HepG2 (cell line): ENCODE results near the gene CRYAB. TPM values are rescaled to one million over a fixed set of nuclear protein-coding genes. Genes with fewer than 3 reads are reported as not detected.

ENCODE experiments used
- ARNTL ChIP-seq: sonication (generic); formaldehyde crosslinking; IDR thresholded peaks from 2 replicates; pipeline ENCODE4 v1.4.0; 2020; ENCODE audit warnings: mild to moderate bottlenecking, missing genetic modification reagents
- HOXA5 ChIP-seq: sonication (generic); formaldehyde crosslinking; IDR thresholded peaks from 2 replicates; pipeline ENCODE4 v1.4.0; 2020; ENCODE audit warnings: missing genetic modification reagents
- HOXA9 ChIP-seq: sonication (generic); formaldehyde crosslinking; IDR thresholded peaks from 2 replicates; pipeline ENCODE4 v1.8.1; 2022; ENCODE audit warnings: missing genetic modification reagents, mild to moderate bottlenecking, moderate library complexity, borderline replicate concordance
- MLLT10 ChIP-seq: sonication (generic); formaldehyde crosslinking; IDR thresholded peaks from 2 replicates; pipeline ENCODE4 v1.4.0; 2020; ENCODE audit warnings: missing genetic modification reagents
- NCOA5 ChIP-seq: sonication (generic); formaldehyde crosslinking; IDR thresholded peaks from 2 replicates; pipeline ENCODE4 v1.4.0; 2020; ENCODE audit warnings: missing genetic modification reagents
- SIX4 ChIP-seq: sonication (generic); formaldehyde crosslinking; IDR thresholded peaks from 2 replicates; pipeline ENCODE4 v1.4.0; 2020; ENCODE audit warnings: missing genetic modification reagents
- YEATS4 ChIP-seq: sonication (generic); formaldehyde crosslinking; IDR thresholded peaks from 2 replicates; pipeline ENCODE4 v1.4.0; 2020; ENCODE audit warnings: missing genetic modification reagents, borderline replicate concordance
- ZNF260 ChIP-seq: sonication (generic); formaldehyde crosslinking; IDR thresholded peaks from 2 replicates; pipeline ENCODE4 v1.4.0; 2020; ENCODE audit warnings: missing genetic modification reagents, low read depth, mild to moderate bottlenecking, borderline replicate concordance
- ZNF33A ChIP-seq: sonication (generic); formaldehyde crosslinking; IDR thresholded peaks from 2 replicates; pipeline ENCODE4 v1.5.1; 2020; ENCODE audit warnings: missing genetic modification reagents, mild to moderate bottlenecking, moderate library complexity, borderline replicate concordance
- ZNF570 ChIP-seq: sonication (generic); formaldehyde crosslinking; IDR thresholded peaks from 2 replicates; pipeline ENCODE4 v1.4.0; 2020; ENCODE audit warnings: mild to moderate bottlenecking, missing genetic modification reagents, borderline replicate concordance
- ZNF619 ChIP-seq: sonication (generic); formaldehyde crosslinking; IDR thresholded peaks from 2 replicates; pipeline ENCODE4 v1.4.0; 2020; ENCODE audit warnings: mild to moderate bottlenecking, missing genetic modification reagents
- ZNF670 ChIP-seq: sonication (generic); formaldehyde crosslinking; IDR thresholded peaks from 2 replicates; pipeline ENCODE4 v1.8.0; 2022; ENCODE audit warnings: mild to moderate bottlenecking, missing genetic modification reagents, borderline replicate concordance
- polyA plus RNA-seq, 8 experiments: library from polyadenylated mRNA; depleted of rRNA in 3 of 8; stranded (reverse) in 7 of 8; unstranded in 1 of 8; fragments of >200 nt; fragmentation: Illumina TruSeq in 4 of 8; extraction: Trizol in 4 of 8; gene quantifications; 2 replicates each; pipeline versions ENCODE4 v1.2.1 to v1.2.3, GENCODE V29; 2011 to 2016; ENCODE audit warnings: low read depth in 4 of 8, missing spikeins in 1 of 8, mixed read lengths in 1 of 8; ENCODE audit not compliant: insufficient read depth in 1 of 8
- total RNA-seq, 5 experiments: library from RNA; depleted of rRNA; stranded (reverse); fragments of >200 nt; fragmentation: Illumina TruSeq; extraction: Trizol; gene quantifications; 2 replicates each; pipeline ENCODE4 v1.2.3, GENCODE V29; 2016; ENCODE audit warnings: low read depth in 1 of 5
- TF ChIP-seq, protein P1 (sequence below): sonication (generic); formaldehyde crosslinking; IDR thresholded peaks from 2 replicates; pipeline ENCODE4 v1.4.0; 2020; ENCODE audit warnings: missing genetic modification reagents, borderline replicate concordance
- TF ChIP-seq, protein P2 (sequence below), 2 experiments: fragments of 450-650 bp in 1 of 2; sonication (generic) in 1 of 2; formaldehyde crosslinking in 1 of 2; IDR thresholded peaks; 2 replicates each; pipeline versions ENCODE4 v1.6.1 to v1.8.0; 2016 to 2022; ENCODE audit warnings: antibody characterized with exemption in 1 of 2, mild to moderate bottlenecking in 1 of 2, missing genetic modification reagents in 1 of 2
- TF ChIP-seq, protein P3 (sequence below): sonication (generic); formaldehyde crosslinking; IDR thresholded peaks from 2 replicates; pipeline ENCODE4 v1.5.1; 2020; ENCODE audit warnings: missing genetic modification reagents, mild to moderate bottlenecking, borderline replicate concordance
- TF ChIP-seq, protein P4 (sequence below): sonication (generic); formaldehyde crosslinking; IDR thresholded peaks from 2 replicates; pipeline ENCODE4 v1.5.0; 2020; ENCODE audit warnings: missing genetic modification reagents

The CRYAB gene
- total and polyA plus RNA-seq, 2 of the 13 experiments (the other 11 are each of a cell fraction or from before 2014, with no cell fraction given), result 0.55 to 1.1 TPM

DNA sequence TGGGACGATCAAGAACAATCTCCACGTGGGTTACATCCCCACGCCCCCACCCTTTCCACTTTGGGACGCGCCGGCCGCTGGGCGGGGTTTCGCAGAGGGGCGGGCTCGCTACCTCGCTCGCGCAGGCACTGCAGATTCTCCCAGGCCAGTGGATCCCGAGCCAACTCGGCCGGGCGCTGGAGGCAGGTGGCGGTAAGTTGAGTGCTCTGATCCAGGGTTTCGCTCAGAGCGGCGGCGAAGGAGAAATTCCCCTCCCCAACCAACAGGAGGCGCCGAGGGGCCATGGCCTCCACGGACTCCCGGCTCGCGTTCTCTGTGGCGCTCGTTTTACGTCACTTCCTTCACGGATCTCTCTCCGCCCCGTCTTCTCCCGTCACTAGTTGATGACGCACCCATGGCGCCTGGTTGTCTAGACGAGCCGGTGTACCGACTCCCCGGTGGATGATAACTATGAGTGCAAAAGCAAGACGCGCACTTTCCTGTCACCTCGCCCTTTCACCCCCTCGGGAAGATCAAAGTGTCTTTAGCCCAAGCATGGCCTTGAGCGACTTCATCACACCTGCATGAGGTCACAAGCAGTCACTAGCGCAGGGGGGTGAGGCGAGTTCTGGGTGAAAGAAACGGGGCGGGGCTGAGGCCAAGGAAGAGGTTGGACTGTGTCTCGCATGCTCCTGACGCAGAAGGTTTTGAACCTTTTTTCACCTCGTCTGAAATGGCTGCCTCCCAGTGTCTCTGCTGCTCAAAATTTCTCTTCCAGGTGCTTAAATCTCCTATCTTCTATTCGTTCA is 32.5 kb downstream of the CRYAB start, which contains the start of the genes CFAP68 and FDXACB1 (continued):
- TF ChIP-seq, protein P1, sequence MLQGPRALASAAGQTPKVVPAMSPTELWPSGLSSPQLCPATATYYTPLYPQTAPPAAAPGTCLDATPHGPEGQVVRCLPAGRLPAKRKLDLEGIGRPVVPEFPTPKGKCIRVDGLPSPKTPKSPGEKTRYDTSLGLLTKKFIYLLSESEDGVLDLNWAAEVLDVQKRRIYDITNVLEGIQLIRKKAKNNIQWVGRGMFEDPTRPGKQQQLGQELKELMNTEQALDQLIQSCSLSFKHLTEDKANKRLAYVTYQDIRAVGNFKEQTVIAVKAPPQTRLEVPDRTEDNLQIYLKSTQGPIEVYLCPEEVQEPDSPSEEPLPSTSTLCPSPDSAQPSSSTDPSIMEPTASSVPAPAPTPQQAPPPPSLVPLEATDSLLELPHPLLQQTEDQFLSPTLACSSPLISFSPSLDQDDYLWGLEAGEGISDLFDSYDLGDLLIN, result 0 out of 2 replicates have a peak, but pooled peaks have one; percentile 71
- TF ChIP-seq ZNF570 (CRISPR knock-in tag) (no peak), ZNF619 (peak; percentile 26; the same call in 1 of the 2 replicates), ZNF33A (CRISPR knock-in tag) (no peak), HOXA9 (no peak), NCOA5 (CRISPR knock-in tag) (no peak), MLLT10 (CRISPR knock-in tag) (no peak), YEATS4 (CRISPR knock-in tag) (peak; percentile 77), ZNF260 (CRISPR knock-in tag) (no peak), ZNF670 (CRISPR knock-in tag) (no peak), SIX4 (CRISPR knock-in tag) (no peak), HOXA5 (CRISPR knock-in tag) (peak; percentile 30; the same call in 1 of the 2 replicates), ARNTL (CRISPR knock-in tag) (peak; percentile 67; the same call in 1 of the 2 replicates)
- TF ChIP-seq, protein P2, sequence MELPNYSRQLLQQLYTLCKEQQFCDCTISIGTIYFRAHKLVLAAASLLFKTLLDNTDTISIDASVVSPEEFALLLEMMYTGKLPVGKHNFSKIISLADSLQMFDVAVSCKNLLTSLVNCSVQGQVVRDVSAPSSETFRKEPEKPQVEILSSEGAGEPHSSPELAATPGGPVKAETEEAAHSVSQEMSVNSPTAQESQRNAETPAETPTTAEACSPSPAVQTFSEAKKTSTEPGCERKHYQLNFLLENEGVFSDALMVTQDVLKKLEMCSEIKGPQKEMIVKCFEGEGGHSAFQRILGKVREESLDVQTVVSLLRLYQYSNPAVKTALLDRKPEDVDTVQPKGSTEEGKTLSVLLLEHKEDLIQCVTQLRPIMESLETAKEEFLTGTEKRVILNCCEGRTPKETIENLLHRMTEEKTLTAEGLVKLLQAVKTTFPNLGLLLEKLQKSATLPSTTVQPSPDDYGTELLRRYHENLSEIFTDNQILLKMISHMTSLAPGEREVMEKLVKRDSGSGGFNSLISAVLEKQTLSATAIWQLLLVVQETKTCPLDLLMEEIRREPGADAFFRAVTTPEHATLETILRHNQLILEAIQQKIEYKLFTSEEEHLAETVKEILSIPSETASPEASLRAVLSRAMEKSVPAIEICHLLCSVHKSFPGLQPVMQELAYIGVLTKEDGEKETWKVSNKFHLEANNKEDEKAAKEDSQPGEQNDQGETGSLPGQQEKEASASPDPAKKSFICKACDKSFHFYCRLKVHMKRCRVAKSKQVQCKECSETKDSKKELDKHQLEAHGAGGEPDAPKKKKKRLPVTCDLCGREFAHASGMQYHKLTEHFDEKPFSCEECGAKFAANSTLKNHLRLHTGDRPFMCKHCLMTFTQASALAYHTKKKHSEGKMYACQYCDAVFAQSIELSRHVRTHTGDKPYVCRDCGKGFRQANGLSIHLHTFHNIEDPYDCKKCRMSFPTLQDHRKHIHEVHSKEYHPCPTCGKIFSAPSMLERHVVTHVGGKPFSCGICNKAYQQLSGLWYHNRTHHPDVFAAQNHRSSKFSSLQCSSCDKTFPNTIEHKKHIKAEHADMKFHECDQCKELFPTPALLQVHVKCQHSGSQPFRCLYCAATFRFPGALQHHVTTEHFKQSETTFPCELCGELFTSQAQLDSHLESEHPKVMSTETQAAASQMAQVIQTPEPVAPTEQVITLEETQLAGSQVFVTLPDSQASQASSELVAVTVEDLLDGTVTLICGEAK (IDR thresholded peaks at IDR 0.05), result no peak
- TF ChIP-seq, protein P2 (CRISPR knock-in tag; IDR thresholded peaks at IDR 0.05), result no peak
- TF ChIP-seq, protein P3, sequence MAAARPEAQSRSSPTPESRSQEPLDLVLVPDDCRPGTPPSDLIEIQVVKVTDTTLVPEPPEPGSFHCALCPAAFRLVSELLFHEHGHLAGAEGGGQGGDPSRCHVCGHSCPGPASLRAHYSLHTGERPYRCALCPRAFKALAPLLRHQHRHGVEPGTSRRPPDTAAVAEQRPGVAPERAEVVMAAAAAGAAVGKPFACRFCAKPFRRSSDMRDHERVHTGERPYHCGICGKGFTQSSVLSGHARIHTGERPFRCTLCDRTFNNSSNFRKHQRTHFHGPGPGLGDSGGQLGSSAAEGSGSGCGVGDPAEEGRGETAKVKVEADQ (CRISPR knock-in tag), result no peak
- TF ChIP-seq, protein P4, sequence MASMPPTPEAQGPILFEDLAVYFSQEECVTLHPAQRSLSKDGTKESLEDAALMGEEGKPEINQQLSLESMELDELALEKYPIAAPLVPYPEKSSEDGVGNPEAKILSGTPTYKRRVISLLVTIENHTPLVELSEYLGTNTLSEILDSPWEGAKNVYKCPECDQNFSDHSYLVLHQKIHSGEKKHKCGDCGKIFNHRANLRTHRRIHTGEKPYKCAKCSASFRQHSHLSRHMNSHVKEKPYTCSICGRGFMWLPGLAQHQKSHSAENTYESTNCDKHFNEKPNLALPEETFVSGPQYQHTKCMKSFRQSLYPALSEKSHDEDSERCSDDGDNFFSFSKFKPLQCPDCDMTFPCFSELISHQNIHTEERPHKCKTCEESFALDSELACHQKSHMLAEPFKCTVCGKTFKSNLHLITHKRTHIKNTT (CRISPR knock-in tag), result no peak
